ENCODE results near the gene SGCG.

GRCh38 chr13:23339225-23339624 is 158.4 kb downstream of the SGCG start:
- no peak for TF ChIP-seq GATA2 (IDR thresholded peaks at IDR 0.05; ENCODE audit: low read depth, low read length)
- no peak for TF ChIP-seq GATA3 (IDR thresholded peaks at IDR 0.05; ENCODE audit: low read depth, low read length)

Data from SH-SY5Y (cell line).